Suprapubic skin (tissue), 3 donors: Measurements from ENCODE around the gene KRT4.

Source experiments
- EP300 ChIP-seq: sonication (generic); formaldehyde crosslinking; IDR thresholded peaks from one replicate; pipeline ENCODE4 v1.6.1; 2017; ENCODE audit warnings: antibody characterized with exemption
- POLR2A ChIP-seq, 2 donors: fragments of 450-650 bp; IDR thresholded peaks; one replicate each; pipeline ENCODE4 v1.6.1; 2017; ENCODE audit warnings: antibody characterized with exemption in 2 of 2, mild to moderate bottlenecking in 2 of 2, moderate library complexity in 2 of 2
- TF ChIP-seq, protein P1 (sequence below), 2 donors: fragments of 200-600 bp in 1 of 2; fragments of 450-650 bp in 1 of 2; sonication (generic) in 1 of 2; IDR thresholded peaks; one replicate each; pipeline ENCODE4 v1.5.1; 2016 to 2019; ENCODE audit warnings: antibody characterized with exemption in 2 of 2, mild to moderate bottlenecking in 1 of 2, moderate library complexity in 1 of 2

DNA sequence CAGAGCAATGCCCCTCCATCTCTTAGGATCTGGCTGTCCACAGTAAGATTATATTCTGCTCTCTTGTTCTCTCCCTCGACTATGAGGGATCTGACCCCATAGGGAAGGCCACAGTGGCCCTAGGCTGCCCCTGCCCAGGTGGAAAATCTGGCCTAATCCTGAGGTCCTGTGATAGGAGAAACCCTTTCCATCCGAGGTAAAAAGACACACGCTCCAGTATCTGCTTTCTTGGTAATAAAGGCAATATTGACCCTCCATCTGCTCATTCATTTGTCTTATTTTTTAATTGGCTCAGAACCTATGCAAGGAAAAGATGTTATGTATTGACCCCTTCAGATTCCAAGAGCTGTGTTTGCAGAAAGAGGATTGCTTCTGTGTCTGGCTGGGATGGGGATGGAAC, 46.5 kb downstream of the KRT4 start:
- TF ChIP-seq, protein P1, sequence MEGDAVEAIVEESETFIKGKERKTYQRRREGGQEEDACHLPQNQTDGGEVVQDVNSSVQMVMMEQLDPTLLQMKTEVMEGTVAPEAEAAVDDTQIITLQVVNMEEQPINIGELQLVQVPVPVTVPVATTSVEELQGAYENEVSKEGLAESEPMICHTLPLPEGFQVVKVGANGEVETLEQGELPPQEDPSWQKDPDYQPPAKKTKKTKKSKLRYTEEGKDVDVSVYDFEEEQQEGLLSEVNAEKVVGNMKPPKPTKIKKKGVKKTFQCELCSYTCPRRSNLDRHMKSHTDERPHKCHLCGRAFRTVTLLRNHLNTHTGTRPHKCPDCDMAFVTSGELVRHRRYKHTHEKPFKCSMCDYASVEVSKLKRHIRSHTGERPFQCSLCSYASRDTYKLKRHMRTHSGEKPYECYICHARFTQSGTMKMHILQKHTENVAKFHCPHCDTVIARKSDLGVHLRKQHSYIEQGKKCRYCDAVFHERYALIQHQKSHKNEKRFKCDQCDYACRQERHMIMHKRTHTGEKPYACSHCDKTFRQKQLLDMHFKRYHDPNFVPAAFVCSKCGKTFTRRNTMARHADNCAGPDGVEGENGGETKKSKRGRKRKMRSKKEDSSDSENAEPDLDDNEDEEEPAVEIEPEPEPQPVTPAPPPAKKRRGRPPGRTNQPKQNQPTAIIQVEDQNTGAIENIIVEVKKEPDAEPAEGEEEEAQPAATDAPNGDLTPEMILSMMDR (IDR thresholded peaks at IDR 0.05), result no peak
- TF ChIP-seq POLR2A (IDR thresholded peaks at IDR 0.05) (no peak), EP300 (no peak)
